Measurements from ENCODE around the gene SNTG2.

SNTG2 gene

GRCh38 chr2:1137913-1138391 lies 187.3 kb downstream of the SNTG2 start:
- no peaks in the 10 kb centered on the region for H3K9me3 Mint-ChIP-seq
- no peaks in the 10 kb centered on the region for H3K36me3 Mint-ChIP-seq (ENCODE audit: low read depth)
- DNase-seq (ENCODE audit: low spot score) = no peak
- H3K4me3 Mint-ChIP-seq = no peak overlapping the region
- no peaks in the 10 kb centered on the region for H3K27me3 Mint-ChIP-seq (ENCODE audit: low read depth)
- no peak overlapping the region for H3K27ac Mint-ChIP-seq
- peaks cover 6% of the 10 kb centered on the region for H3K4me1 Mint-ChIP-seq (ENCODE audit: low read depth)

GRCh38 chr2:1140389-1141003 lies 189.8 kb downstream of the SNTG2 start:
- H3K9me3 Mint-ChIP-seq = peaks cover 11% of the 10 kb centered on the region
- no peak overlapping the region for H3K27ac Mint-ChIP-seq
- H3K4me3 Mint-ChIP-seq = no peak overlapping the region
- H3K27me3 Mint-ChIP-seq (ENCODE audit: low read depth) = no peaks in the 10 kb centered on the region
- peak; percentile 27 for DNase-seq (ENCODE audit: low spot score)
- no peaks in the 10 kb centered on the region for H3K36me3 Mint-ChIP-seq (ENCODE audit: low read depth)
- H3K4me1 Mint-ChIP-seq (ENCODE audit: low read depth) = peaks cover 2% of the 10 kb centered on the region

GRCh38 chr2:1141079-1141478 lies 190.4 kb downstream of the SNTG2 start:
- Mint-ChIP-seq H3K9me3 (peaks cover 11% of the 10 kb centered on the region), H3K27me3 (ENCODE audit: low read depth) (no peaks in the 10 kb centered on the region), H3K4me3 (no peak overlapping the region), H3K36me3 (ENCODE audit: low read depth) (no peaks in the 10 kb centered on the region), H3K27ac (no peak overlapping the region), H3K4me1 (ENCODE audit: low read depth) (peaks cover 1% of the 10 kb centered on the region)
- DNase-seq (ENCODE audit: low spot score) = no peak

- H3K36me3 Mint-ChIP-seq (ENCODE audit: low read depth) = no peaks in the 10 kb centered on the region
- H3K27ac Mint-ChIP-seq = no peak overlapping the region
- no peak overlapping the region for H3K4me3 Mint-ChIP-seq
- no peaks in the 10 kb centered on the region for H3K4me1 Mint-ChIP-seq (ENCODE audit: low read depth)
- no peak for DNase-seq (ENCODE audit: low spot score)
- H3K9me3 Mint-ChIP-seq = peaks cover 11% of the 10 kb centered on the region
- H3K27me3 Mint-ChIP-seq (ENCODE audit: low read depth) = no peaks in the 10 kb centered on the region
These were observed 192.5 kb downstream of the SNTG2 start for GRCh38 chr2:1143129-1143528.

DNA sequence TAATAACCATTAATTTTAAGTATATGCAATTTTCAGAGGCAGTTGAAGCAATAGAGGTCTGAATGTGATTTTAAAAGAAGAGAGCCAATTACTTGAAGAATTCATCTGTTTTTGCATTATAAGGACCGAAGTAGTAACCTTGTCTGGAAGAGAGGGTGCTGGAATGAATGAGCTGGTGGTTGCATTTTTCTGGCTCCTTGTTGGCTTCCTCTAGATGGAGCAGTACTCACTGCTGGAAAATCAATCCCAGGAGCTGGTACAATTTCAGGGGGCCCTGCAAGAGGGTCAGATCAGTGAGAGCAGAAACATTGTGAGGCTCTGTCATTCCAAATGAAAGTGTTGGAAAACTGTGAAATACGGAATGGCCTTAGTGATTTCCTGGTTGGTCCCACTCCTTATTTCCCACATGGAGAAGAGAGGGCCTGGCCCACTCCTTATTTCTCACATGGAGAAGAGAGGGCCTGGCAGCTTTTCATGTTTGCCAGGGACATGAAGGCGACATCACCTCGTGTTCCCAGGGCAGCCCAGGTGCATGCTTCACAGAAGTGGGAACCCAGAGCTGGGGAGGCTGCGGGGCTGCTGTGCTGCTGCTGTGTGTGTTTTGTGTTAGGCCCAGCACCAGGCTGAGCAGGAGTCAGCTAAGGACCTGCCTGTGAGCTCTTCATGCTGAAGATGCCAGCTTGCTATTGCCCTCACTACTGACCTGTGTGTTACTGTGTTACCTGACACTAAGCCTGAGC lies 197.4 kb downstream of the SNTG2 start:
- Mint-ChIP-seq H3K4me1 (ENCODE audit: low read depth) (no peaks in the 10 kb centered on the region), H3K27ac (no peak overlapping the region), H3K4me3 (no peak overlapping the region), H3K27me3 (ENCODE audit: low read depth) (no peaks in the 10 kb centered on the region), H3K9me3 (peaks cover 11% of the 10 kb centered on the region), H3K36me3 (ENCODE audit: low read depth) (no peaks in the 10 kb centered on the region)
- DNase-seq (ENCODE audit: low spot score) = no peak

GRCh38 chr2:1150724-1151511 lies 200.3 kb downstream of the SNTG2 start:
- H3K4me3 Mint-ChIP-seq = no peak overlapping the region
- no peaks in the 10 kb centered on the region for H3K4me1 Mint-ChIP-seq (ENCODE audit: low read depth)
- H3K27ac Mint-ChIP-seq = no peak overlapping the region
- H3K36me3 Mint-ChIP-seq (ENCODE audit: low read depth) = no peaks in the 10 kb centered on the region
- no peak for DNase-seq (ENCODE audit: low spot score)
- no peaks in the 10 kb centered on the region for H3K27me3 Mint-ChIP-seq (ENCODE audit: low read depth)
- H3K9me3 Mint-ChIP-seq = no peaks in the 10 kb centered on the region

- no peak overlapping the region for H3K4me3 Mint-ChIP-seq
- no peaks in the 10 kb centered on the region for H3K27me3 Mint-ChIP-seq (ENCODE audit: low read depth)
- no peaks in the 10 kb centered on the region for H3K4me1 Mint-ChIP-seq (ENCODE audit: low read depth)
- no peaks in the 10 kb centered on the region for H3K9me3 Mint-ChIP-seq
- H3K36me3 Mint-ChIP-seq (ENCODE audit: low read depth) = no peaks in the 10 kb centered on the region
- DNase-seq (ENCODE audit: low spot score) = no peak
- H3K27ac Mint-ChIP-seq = no peak overlapping the region
These were observed 201.7 kb downstream of the SNTG2 start for GRCh38 chr2:1152375-1152774.

DNA sequence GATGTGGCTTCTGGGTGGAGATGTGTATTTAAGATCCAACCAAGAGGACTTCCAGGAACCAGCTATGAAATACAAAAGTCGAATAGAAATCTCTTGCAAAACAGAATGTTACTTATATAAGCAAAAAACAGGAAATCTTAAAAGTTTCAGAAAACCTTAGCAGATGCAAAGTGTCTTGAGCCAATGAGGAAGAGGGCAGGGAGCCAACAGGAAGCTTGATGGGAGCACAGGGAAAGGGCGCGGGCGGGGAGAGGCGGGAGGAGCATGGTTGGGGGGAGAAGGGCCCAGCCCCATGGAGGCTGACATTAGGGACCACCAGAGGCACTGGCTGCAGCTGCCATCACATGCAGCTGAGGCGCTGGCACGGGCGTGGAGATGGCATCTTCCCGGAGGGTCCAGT lies 203.3 kb downstream of the SNTG2 start:
- Mint-ChIP-seq H3K9me3 (no peaks in the 10 kb centered on the region), H3K36me3 (ENCODE audit: low read depth) (no peaks in the 10 kb centered on the region), H3K27ac (no peak overlapping the region), H3K27me3 (ENCODE audit: low read depth) (no peaks in the 10 kb centered on the region), H3K4me1 (ENCODE audit: low read depth) (no peaks in the 10 kb centered on the region), H3K4me3 (no peak overlapping the region)
- no peak for DNase-seq (ENCODE audit: low spot score)

GRCh38 chr2:1154710-1155594 lies 204.3 kb downstream of the SNTG2 start:
- Mint-ChIP-seq H3K4me3 (no peak overlapping the region), H3K9me3 (no peaks in the 10 kb centered on the region), H3K4me1 (ENCODE audit: low read depth) (no peaks in the 10 kb centered on the region), H3K27ac (no peak overlapping the region), H3K36me3 (ENCODE audit: low read depth) (no peaks in the 10 kb centered on the region), H3K27me3 (ENCODE audit: low read depth) (no peaks in the 10 kb centered on the region)
- no peak for DNase-seq (ENCODE audit: low spot score)

GRCh38 chr2:1156059-1156458 lies 205.4 kb downstream of the SNTG2 start:
- H3K27ac Mint-ChIP-seq = no peak overlapping the region
- no peak overlapping the region for H3K4me3 Mint-ChIP-seq
- no peaks in the 10 kb centered on the region for H3K27me3 Mint-ChIP-seq (ENCODE audit: low read depth)
- no peaks in the 10 kb centered on the region for H3K9me3 Mint-ChIP-seq
- no peaks in the 10 kb centered on the region for H3K4me1 Mint-ChIP-seq (ENCODE audit: low read depth)
- DNase-seq (ENCODE audit: low spot score) = no peak
- no peaks in the 10 kb centered on the region for H3K36me3 Mint-ChIP-seq (ENCODE audit: low read depth)

GRCh38 chr2:1156531-1156930 lies 205.9 kb downstream of the SNTG2 start:
- no peaks in the 10 kb centered on the region for H3K9me3 Mint-ChIP-seq
- H3K36me3 Mint-ChIP-seq (ENCODE audit: low read depth) = no peaks in the 10 kb centered on the region
- no peak for DNase-seq (ENCODE audit: low spot score)
- H3K4me1 Mint-ChIP-seq (ENCODE audit: low read depth) = no peaks in the 10 kb centered on the region
- H3K27me3 Mint-ChIP-seq (ENCODE audit: low read depth) = no peaks in the 10 kb centered on the region
- no peak overlapping the region for H3K4me3 Mint-ChIP-seq
- no peak overlapping the region for H3K27ac Mint-ChIP-seq

GRCh38 chr2:1157107-1157506 lies 206.5 kb downstream of the SNTG2 start:
- no peaks in the 10 kb centered on the region for H3K27me3 Mint-ChIP-seq (ENCODE audit: low read depth)
- no peak overlapping the region for H3K27ac Mint-ChIP-seq
- no peaks in the 10 kb centered on the region for H3K4me1 Mint-ChIP-seq (ENCODE audit: low read depth)
- H3K9me3 Mint-ChIP-seq = no peaks in the 10 kb centered on the region
- H3K4me3 Mint-ChIP-seq = no peak overlapping the region
- no peaks in the 10 kb centered on the region for H3K36me3 Mint-ChIP-seq (ENCODE audit: low read depth)
- DNase-seq (ENCODE audit: low spot score) = no peak

- Mint-ChIP-seq H3K27ac (no peak overlapping the region), H3K4me1 (ENCODE audit: low read depth) (peaks cover 15% of the 10 kb centered on the region), H3K9me3 (peaks cover 16% of the 10 kb centered on the region), H3K27me3 (ENCODE audit: low read depth) (no peaks in the 10 kb centered on the region), H3K4me3 (no peak overlapping the region), H3K36me3 (ENCODE audit: low read depth) (peaks cover 13% of the 10 kb centered on the region)
- no peak for DNase-seq (ENCODE audit: low spot score)
These were observed 208.4 kb downstream of the SNTG2 start for GRCh38 chr2:1159013-1159412.
